GM06990 (cell line): ENCODE results near the gene UQCRH.
A peak's percentile ranks its signal among the peaks of the same experiment; 100 is the strongest.

ENCODE experiments used
- DNase-seq: peaks from one replicate; pipeline ENCODE4 v3.0.0-alpha.2; 2011; ENCODE audit not compliant: insufficient read length; ENCODE audit errors: extremely low read depth
- H3K27me3 ChIP-seq: replicated peaks from 2 replicates; pipeline ENCODE4 v1.6.0; 2011; ENCODE audit warnings: low read length; ENCODE audit not compliant: control insufficient read depth, insufficient read depth
- H3K36me3 ChIP-seq: 2 replicates; pipeline ENCODE4 v1.5.1; 2011; ENCODE audit warnings: low read length; ENCODE audit not compliant: control insufficient read depth, insufficient read depth
- H3K4me3 ChIP-seq: replicated peaks from 2 replicates; pipeline ENCODE4 v1.5.1; 2011; ENCODE audit warnings: low read depth, mild to moderate bottlenecking, control low read depth, low read length
- CTCF ChIP-seq: IDR thresholded peaks from 2 replicates; pipeline ENCODE4 v1.5.1; 2011; ENCODE audit warnings: low read length, control low read depth, mild to moderate bottlenecking, inconsistent platforms; ENCODE audit not compliant: insufficient read depth, poor library complexity, severe bottlenecking

Gene UQCRH

GRCh38 chr1:46303038-46303871 lies at the start of gene UQCRH, which contains the start of gene LRRC41:
UQCRH (plus strand) TSS chr1:46303698; CDS start chr1:46303767, 69 bp downstream.
LRRC41 (minus strand) TSS chr1:46303616; CDS start chr1:46303322, 294 bp downstream.
- Histone ChIP-seq H3K36me3 (no peaks in the 10 kb centered on the region; the same call in 1 of the 2 replicates), H3K27me3 (no peaks in the 10 kb centered on the region), H3K4me3 (peak within 1 kb of the TSS; percentile 83)
- TF ChIP-seq CTCF: peak; percentile 17
- peak; percentile 98 for DNase-seq

DNA sequence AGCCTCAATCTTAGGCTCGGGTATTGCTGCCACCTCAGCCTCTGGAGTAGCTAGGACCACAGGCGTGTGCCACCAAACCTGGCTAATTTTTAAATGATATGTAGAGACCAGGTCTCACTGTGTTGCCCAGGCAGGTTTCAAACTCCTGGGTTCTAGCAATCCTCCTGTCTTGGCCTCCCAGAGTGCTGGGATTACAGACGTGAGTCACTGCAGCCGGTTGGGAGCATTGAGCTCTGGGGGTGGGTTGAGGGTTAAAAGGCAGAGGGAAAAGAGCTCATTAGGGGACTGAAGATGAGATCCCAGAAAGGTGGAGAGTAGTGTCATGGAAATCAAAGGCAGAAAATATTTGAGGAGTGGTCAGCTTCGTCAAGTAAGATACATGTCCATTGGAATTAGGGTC lies 48.8 kb upstream of the UQCRH start:
- TF ChIP-seq CTCF: no peak
- Histone ChIP-seq H3K4me3 (no peak overlapping the region), H3K27me3 (no peaks in the 10 kb centered on the region), H3K36me3 (peaks cover 18% of the 10 kb centered on the region)
- no peak for DNase-seq

DNA sequence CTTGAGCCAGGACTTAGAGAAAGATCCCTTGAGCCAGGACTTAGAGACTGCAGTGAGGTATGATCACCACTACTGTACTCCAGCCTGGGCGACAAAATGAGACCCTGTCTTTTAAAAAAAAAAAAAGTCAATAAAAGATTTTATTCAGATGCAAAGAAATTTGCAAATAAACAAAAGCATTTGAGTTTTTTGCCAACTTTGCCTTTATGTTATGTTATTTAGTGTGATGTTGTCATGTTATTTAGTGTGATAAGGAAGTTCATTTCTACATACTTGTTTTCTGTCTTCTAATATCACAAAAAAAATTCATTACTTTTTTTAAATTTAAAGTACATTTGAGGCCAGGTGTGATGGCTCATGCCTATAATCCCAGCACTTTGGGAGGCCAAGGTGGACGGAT lies 47.0 kb upstream of the UQCRH start:
- Histone ChIP-seq H3K27me3 (no peaks in the 10 kb centered on the region), H3K36me3 (peaks cover 21% of the 10 kb centered on the region), H3K4me3 (no peak overlapping the region)
- no peak for DNase-seq
- no peak for TF ChIP-seq CTCF

DNA sequence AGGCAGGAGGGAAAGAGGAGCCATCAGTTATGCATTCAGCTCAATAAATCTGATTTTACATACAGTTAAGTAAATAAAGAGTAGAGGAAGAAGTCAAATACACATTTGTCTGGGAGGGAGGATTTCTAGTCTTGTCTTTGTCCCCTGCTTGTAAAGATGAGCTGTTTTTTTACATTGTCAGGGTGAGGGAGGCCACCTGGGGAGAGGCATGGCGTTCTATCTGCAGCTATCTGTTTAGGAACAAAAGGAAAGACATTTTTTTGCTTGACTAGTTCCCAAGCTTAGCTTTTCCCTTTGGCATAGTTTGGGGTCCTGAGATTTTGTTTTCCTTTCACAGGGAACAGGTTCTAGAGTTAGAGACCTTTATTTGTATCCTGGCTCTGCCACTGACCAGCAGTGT lies 41.0 kb upstream of the UQCRH start:
- H3K4me3 ChIP-seq: no peak overlapping the region
- no peak for TF ChIP-seq CTCF
- DNase-seq: no peak
- H3K36me3 ChIP-seq: peaks cover 28% of the 10 kb centered on the region
- H3K27me3 ChIP-seq: no peaks in the 10 kb centered on the region

DNA sequence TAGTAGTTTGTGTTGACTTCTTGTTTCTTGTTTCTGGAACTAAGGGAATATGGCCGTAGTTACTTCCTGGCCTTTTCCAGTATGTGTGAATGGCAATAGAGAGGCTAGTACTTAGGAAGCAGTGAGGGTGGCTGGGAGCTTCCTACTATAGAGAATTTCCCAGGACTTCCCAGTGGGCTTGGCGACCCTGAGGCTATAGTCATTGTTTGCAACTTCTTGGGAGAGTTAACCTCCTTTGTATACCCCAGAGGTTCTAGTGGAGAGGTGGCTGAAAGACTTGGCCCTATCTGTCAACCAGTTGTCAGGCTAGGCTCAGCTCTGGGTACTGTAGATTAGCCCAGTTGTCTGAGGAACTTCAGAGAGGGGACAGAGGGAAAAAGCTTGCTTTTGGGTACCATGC lies 40.4 kb upstream of the UQCRH start:
- DNase-seq: no peak
- H3K36me3 ChIP-seq: peaks cover 30% of the 10 kb centered on the region

More for the DNA sequence above, 40.4 kb upstream of the UQCRH start:
- Histone ChIP-seq H3K4me3 (no peak overlapping the region), H3K27me3 (no peaks in the 10 kb centered on the region)
- TF ChIP-seq CTCF: no peak
